C1 segment of cervical spinal cord (tissue), 14 donors: ENCODE results near the gene SPRED3.
"Not testable (repeated sequence)": the region's sequence is repeated elsewhere in the genome, so short reads cannot be mapped to it uniquely, and the experiment has no call there.

ENCODE experiments used
- DNase-seq, 14 donors: peaks; one replicate each; lab custom pipeline; 2025; lab: John Stamatoyannopoulos, UW

The SPRED3 gene

DNA sequence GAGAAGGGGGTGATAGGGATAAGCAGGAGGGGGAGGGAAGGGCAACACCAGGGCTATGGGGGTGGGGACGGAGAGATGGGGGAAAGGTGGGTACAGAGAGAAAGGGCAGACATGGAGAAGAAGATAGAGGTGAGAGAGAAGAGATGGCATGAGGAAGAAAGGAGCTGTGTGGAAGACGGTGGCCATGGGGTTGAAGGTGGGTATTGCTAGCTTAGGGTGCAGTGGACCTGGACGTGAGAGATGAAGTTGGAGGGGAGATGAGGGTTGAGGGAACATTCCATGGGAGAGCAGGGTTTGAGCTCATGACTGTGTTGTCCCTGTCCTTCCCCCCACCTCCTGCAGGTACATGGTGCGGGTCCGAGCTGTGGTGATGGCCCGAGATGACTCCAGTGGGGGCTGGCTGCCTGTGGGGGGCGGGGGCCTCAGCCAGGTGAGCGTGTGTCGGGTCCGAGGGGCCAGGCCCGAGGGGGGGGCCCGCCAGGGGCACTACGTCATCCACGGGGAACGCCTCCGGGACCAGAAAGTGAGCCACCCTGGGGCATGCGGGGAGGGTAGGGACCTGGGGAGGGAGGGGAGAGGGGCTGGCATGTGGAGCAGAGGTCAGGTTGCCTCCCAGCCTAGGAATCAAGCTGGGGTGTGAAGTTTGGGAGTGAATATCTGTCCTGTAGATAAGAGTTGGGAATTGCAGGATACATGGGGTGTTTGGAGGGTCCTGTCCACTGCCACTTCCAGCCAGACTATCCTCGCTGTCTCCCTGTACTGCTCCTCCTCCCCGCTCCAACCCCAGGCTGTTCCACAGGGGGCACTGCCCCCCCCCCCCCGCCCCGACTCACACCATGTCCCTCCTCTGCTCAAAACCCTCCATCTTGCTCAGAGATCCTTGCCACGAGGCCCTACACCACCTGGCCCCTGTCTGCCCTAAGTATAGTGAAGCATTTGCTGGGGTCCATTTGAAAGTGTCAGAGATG is 1.7 kb downstream of the SPRED3 start:
- DNase-seq, result no peak

DNA sequence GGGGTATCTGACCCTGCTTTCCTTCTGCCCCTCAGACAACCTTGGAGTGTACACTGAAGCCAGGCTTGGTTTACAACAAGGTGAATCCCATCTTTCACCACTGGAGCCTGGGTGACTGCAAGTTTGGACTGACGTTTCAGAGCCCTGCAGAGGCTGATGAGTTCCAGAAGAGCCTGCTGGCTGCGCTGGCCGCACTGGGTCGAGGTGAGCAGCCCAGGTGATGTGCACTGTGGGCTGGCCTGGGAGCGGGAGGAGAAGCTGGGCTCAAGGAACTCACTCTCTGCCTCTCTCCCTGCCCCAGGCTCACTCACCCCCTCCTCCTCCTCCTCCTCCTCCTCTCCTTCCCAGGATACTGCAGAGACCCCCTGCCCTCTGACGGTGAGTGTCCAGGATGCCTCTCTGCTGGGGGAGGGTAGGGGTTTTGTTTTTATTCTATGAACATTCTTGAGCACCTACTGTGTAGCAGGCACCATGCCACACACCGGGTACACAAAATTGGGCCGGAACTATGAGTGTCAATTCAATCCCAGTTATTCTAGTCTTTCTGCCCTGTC is 3.5 kb downstream of the SPRED3 start:
- DNase-seq, result no peak

DNA sequence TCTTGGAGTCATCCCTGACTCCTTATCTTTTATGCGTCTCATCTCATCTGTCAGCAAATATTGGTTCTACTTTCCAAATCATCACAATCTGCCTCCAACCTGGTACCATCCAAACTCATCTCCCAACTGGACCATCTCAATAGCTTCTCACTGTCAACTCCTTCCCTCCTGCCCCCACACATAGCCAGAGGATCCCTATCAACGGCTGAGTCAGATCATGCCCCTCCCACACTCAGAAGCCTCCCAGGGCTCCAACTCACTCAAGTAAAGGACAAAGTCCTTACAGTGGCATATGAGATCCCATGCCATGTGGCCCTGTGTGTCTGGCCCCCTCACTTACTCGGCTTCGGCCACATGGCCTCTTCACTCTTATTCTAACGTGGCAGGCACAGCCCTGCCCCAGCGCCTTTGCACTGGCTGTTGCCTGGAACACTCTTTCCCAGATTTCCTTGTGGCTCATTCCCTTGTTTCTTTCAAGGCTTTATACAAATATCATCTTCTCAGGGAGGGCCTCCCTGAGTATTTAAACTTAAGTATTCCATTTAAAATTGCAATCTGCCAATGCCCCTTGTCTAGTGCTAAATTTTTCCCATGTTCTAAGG is 4.3 kb downstream of the SPRED3 start:
- DNase-seq, result no peak

DNA sequence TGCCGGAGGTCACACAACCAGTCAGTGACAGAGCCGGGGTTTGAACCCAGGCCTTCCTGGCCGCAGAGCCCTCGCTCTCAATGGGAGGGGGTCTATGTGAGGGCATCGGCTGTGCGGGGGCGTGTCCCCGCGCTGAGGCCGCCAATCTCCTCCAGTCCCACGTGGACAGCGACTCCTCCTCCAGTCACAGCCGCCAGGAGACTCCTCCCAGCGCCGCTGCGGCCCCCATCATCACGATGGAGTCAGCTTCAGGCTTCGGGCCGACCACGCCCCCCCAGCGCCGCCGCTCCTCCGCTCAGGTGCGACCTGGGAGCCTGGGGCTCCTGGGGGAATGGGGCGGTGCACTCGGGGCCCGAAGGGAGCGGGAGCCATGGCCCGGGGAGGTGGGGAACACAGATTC is 6.0 kb downstream of the SPRED3 start:
- no peak for DNase-seq

DNA sequence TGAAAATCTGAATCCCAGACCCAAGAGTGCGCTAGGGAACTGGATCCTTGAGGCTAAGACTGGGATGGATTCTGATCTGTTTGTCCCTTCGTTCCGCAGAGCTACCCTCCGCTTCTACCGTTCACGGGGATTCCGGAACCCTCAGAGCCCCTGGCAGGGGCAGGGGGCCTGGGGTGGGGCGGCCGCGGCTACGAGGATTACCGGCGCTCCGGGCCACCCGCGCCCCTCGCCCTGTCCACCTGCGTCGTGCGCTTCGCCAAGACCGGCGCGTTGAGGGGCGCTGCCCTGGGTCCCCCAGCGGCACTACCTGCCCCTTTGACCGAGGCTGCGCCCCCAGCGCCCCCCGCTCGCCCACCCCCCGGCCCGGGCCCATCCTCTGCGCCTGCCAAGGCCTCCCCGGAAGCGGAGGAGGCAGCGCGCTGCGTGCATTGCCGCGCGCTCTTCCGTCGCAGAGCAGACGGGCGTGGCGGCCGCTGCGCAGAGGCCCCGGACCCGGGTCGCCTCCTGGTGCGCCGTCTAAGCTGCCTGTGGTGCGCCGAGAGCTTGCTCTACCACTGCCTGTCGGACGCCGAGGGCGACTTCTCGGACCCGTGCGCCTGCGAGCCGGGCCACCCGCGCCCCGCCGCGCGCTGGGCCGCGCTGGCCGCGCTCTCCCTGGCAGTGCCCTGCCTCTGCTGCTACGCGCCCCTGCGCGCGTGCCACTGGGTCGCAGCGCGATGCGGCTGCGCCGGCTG is 7.1 kb downstream of the SPRED3 start:
- no peak for DNase-seq

DNA sequence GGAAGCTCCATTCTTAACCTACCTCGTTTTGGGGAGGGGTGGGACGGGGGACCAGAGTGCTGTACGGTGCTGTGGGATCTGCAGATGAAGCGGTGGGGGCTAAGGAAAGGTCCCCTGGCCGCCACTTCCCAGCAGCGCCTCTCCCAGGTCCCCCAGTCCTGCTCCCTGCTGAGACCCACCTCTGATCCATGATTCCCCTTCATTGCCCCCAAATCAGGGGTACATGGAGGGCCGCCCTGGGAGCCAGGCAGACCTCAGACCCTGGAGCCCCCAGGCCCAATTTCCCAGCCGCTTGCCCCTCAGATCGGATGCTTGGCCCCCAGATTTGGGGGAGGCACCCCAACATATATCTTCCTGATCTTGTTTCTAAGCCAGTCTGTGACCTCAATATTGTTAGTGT is 10.6 kb downstream of the SPRED3 start:
- no peak for DNase-seq

DNA sequence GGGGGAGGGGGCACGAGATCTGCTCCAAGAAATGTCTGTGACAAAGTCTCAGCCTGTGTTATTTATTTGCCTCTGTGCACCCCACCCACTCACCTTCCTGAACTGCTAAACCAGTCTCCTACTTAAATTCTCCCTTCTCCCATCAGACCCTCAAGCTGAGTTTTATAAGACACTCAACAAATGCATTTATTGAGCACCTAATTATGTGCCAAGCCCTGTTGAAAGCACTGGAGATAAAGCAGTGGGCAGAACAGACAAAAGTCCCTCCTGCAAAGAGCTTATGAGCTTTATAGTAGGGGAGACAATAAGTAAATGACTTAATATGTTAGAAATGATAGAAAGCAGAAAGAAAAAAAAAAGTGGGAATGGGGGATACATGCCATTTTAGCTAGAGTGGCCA is 11.0 kb downstream of the SPRED3 start:
- DNase-seq, result no peak

DNA sequence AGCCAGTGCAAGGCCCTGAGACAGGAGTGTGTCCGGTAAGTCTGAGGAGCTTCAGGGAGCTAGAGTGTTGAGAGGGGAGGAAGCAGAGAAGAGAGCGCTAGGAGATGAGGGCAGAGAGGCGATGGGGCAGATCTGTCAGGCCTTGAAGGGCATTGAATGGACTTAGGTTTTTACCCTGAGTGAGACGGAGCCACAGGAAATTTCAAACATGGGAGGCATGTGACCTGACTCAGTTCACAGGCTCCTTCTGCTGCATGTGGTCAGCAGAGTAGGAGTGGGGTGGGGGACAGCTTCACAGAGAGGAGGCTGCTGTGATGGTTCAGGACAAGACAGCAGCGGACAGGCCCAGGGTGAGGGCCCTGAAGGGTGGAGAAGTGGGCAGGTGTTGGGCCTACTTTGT is 11.9 kb downstream of the SPRED3 start:
- no peak for DNase-seq

DNA sequence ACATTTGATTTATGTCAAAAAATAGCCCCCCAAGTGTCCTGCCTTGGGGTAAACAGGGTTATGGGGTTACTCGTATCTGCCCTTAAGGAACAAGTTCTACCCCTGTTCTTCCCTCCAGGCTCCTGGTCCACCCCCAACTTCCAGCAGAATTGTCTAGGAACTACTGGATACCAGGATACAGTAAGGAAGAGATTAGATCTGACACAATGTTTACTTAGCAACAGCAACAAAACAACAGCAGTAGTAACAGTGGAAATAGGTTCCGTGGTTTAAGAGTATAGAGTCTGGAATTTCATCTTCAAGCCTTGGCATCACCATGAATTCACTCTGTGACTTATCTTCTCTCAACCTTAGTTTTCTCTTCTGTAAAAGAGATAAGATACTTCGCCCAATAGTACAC is 12.7 kb downstream of the SPRED3 start:
- DNase-seq, result no peak

DNA sequence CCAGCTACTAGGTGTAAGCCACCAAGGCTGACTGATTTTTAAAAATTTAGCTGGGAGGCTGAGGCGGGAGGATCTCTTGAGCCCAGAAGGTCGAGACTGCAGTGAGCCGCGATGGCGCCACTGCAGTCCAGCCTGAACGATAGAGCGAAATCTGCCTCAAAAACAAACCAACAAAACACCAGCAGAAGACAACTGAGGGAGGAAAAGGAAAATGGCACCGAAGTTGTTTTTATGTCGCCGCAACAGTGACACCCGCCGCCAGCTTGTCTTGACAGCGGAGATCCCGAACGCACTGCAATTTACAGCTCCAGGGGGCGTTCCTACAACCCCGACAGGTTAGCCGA is 14.1 kb downstream of the SPRED3 start:
- DNase-seq, result no peak

DNA sequence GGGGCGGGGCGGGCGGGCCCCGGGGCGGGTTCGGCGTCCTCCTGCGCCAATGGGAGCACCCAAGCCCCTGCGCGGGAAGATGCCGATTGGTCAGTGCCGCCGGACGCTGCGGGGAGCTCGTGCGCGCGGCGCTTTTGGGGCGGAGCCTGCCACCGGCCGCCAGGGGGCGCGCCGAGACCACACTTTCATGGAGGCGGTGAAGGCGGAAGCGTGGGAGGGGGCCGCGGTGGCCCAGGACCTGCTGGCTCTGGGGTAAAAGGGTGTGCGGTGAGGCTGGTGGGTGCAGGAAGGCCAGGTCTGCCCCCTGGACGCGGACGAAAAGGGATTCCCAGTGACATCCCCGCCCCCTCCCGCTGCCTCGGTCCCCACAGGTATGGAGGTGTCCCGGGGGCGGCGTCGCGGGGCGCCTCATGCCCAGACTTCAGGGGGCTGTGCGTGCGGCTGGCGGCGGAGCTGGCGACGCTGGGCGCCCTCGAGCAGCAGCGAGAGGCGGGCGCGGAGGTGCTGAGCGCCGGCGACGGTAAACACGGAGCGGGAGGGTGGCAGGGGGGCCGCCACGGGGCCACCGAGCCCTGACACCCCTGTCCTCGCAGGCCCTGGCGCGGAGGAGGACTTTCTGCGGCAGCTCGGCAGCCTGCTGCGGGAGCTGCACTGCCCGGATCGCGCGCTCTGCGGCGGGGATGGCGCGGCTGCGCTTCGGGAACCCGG is 14.6 kb downstream of the SPRED3 start, which contains the start of gene FAM98C:
TSS of gene FAM98C (plus strand) at position 127 of the 708 bp plus-strand sequence. CDS start at position 188, 61 bp downstream.
- peak; percentile 82 to 98 (median 94) for DNase-seq

DNA sequence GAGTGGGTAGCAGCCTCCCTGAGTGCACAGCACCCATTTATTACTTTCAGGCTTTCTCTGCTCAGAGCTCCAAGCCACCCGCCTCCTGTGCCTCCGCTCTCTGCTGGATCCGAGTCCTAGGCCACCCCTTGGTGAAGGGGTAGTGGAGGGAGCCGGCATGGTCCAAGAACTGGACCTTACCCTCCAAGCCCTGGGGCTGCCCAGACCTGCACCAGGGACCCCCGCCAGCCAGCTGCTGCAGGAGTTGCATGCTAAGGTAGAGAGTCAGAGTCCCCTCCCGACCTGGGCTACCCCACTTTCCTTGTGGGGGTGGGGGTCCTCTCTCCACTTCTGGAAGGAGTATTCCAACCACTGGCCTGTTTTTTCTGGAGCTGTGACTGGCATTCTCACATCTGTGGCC is 16.4 kb downstream of the SPRED3 start:
- no peak for DNase-seq

DNA sequence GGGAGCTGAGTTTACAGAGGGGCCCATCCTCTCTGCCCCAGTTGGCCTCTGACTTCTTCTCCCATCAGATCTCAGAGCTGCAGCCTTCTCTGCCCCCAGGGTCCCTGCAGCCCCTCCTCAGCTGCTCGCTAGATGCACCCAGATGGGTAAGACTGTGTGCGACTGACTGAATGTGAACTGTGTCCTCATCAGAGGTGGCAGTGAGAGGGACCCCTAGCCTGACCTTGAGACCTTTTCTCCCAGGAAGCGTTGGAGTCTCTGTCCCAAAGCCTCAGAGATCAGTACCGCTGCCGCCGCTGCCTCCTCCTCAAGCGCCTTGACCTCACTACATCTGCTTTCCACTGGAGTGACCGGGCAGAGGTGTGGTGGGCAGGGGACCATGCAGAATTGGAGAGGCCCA is 16.8 kb downstream of the SPRED3 start:
- no peak for DNase-seq

DNA sequence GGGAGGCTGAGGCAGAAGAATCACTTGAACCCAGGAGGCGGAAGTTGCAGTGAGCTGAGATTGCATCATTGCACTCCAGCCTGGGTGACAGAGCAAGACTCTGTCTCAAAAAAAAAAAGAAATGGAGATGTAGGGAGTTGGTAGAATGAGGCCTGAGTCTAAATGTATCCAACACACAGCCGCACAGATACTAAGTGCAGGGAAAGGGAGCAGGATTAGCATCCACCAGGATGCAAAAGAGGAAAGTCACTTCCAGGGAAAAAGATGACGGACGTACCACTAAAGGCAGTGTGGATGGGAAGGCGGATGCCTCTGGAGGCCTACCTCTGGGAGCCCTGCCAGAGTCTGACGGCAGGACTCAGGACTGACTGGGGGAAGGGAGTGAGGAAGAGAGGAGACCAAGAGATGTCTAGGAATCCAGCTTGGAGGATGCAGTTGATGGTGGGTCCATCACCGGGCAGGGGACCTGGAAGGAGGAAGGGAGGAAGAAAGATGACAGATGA is 21.2 kb downstream of the SPRED3 start:
- DNase-seq, result no peak

DNA sequence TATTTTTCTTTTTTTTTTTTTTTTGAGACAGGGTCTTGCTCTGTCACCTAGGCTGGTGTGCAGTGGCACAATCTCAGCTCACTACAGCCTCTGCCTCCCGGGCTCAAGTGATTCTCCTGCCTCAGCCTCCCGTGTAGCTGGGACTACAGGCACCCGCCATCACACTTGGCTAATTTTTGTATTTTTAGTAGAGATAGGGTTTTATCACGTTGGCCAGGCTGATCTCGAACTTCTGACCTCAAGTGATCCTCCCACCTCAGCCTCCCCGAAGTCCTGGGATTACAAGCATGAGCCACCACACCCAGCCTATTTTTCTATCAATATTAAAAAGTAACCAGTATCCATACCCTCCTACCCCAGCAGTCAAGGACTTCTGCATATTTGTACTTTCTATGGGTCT is 21.9 kb downstream of the SPRED3 start:
- DNase-seq, result not testable (repeated sequence)

DNA sequence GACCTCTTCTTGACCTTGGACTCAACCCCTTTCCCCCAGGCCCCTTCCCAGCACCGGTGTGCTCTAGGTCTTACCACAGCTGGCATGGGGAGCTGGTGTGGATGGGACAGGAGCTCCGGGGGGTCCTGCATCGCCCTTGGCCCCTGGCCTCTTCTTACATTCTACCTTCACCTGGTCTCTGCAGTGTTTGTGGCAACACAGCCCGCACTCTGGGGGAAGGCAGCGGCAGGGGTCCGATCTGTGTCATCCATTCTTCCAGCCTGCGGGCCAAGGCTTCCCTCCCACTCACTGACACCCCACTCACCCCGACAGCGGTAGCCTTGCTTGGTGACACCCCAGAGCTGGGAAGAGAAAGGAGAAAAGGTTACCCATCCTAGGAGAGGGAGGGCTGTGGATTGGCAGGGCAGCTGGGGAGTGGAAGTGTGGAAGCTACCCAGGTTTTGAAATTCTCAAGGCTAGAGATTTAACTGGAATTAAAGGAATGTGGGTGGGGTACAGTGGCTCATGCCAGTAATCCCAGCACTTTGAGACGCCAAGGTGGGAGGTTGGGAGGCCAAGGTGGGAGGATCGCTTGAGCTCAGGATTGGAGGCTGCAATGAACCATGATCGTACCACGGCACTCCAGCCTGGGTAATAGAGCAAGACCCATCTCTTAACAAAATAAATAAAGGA is 22.7 kb downstream of the SPRED3 start:
- DNase-seq, result no peak

DNA sequence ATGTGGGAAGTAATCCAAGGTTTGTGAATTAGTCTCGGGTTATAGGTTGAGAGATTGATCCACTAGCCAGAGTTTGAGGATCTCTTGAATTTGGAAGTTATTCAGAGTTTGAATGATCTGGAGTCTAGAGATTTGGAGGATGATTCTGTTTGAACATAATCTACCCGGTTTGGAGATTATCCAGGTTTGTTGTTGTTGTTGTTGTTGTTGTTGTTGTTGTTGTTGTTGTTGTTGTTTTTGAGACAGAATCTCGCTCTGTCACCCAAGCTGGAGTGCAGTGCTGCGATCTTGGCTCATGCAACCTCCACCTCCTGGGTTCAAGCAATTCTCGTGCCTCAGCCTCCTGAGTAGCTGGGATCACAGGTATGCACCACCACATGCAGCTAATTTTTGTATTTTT is 23.4 kb downstream of the SPRED3 start:
- DNase-seq, result not testable (repeated sequence)

DNA sequence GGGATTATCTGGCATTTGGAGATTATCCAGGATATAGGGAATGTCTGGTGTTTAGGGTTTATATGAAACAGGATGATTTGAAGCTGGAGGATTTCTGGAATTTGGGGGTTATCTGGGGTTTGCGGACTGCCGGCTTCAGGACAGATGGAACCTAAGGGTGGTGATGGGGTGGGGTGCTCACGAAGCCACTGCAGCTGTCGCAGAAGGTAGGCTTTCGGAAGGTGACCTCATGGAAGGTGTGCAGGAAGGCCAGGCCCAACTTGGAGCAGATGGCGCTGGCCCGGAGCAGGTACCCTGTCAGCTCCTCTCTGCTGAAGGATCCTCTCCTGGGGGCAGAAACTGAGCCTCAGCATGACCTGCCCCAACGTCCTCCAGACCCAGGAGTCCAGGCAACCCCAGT is 24.0 kb downstream of the SPRED3 start:
- DNase-seq, result no peak

DNA sequence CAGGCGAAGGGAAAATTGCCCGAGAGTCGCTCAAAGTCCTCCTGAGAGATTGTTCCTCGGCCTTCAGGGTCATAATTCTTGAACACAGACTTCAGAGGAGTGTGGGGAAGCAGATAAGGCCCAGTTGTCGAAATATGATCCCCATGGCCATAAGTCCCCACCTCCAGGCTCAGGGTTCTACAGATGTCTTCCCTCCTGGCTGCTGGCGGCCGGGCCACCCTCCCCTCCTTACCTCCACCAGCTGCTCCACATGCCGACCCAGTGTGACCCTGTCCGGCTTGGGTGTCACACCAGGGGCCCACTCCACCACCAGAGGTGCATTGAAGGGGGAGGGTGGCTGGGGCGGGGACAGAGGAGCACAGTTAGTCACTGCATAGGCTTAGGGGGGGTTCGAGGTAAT is 24.5 kb downstream of the SPRED3 start:
- no peak for DNase-seq

DNA sequence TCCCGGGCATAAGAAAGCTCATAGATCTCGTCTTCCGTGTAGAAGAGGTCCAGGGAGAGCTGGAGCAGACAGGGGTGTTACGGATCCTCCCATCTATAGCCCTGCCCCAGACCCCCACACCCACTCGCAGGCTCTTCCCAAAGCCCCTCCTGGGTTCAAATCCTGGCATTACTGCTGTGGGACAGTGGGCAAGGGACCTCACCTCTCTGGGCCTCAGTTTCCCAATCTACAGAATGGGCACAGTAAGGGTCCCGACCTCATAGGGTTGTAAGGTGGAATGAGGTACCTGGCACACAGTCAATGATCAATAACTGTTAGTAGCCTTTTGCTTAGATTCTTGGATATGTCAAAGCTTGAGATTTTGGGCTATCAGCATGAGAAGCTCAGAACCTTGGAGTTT is 24.9 kb downstream of the SPRED3 start:
- DNase-seq, result no peak

DNA sequence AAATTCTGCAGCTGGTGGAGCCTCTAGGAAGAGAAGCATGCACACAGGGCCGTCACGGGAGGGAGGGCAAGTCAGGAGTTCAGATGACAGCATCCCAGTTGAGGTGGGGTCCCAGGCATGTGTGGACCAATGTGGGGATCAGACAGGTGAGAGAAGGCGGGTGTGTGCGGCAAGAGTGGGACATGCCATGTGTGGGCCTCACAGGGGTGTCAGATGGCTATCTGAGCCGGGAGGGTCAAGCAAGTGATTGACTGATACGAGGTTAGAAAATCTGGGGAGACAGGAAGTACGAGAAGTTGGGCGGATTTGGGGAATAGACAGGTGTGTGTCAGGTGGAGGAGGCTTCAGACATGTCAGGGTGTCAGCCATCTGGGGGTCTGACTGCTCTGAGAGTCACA is 28.6 kb downstream of the SPRED3 start:
- DNase-seq, result no peak
